Measurements from ENCODE around the gene PLCD1. TPM values are rescaled to one million over a fixed set of nuclear protein-coding genes. Genes with fewer than 3 reads are reported as not detected.
"Not testable (repeated sequence)": the region's sequence is repeated elsewhere in the genome, so short reads cannot be mapped to it uniquely, and the experiment has no call there.

The PLCD1 gene
- total RNA-seq, 1 donor from 2014 or later, result 32.2 TPM

- intact Hi-C loops (cut with DNase I), result no loop called here
Measured at GRCh38 chr3:38059591-38059990, 30.1 kb upstream of the PLCD1 start.

GRCh38 chr3:38059148-38059547 is 29.7 kb upstream of the PLCD1 start:
- intact Hi-C loops (cut with DNase I), result no loop called here
- no peaks in the 10 kb centered on the region for H3K4me1 ChIP-seq
- no peaks in the 10 kb centered on the region for H3K36me3 ChIP-seq
- no peak overlapping the region for H3K27ac ChIP-seq
- no peaks in the 10 kb centered on the region for H3K9me3 ChIP-seq
- ATAC-seq, result no peak
- DNase-seq, result no peak
- H3K27me3 ChIP-seq, result no peaks in the 10 kb centered on the region
- no peak overlapping the region for H3K4me3 ChIP-seq
- no peak for TF ChIP-seq CTCF (IDR thresholded peaks at IDR 0.05)

More at GRCh38 chr3:38059591-38059990, 30.1 kb upstream of the PLCD1 start:
- no peak for TF ChIP-seq CTCF (IDR thresholded peaks at IDR 0.05)
- Histone ChIP-seq H3K27ac (no peak overlapping the region), H3K9me3 (no peaks in the 10 kb centered on the region), H3K4me1 (no peaks in the 10 kb centered on the region), H3K27me3 (no peaks in the 10 kb centered on the region), H3K4me3 (no peak overlapping the region), H3K36me3 (no peaks in the 10 kb centered on the region)
- DNase-seq, result no peak
- no peak for ATAC-seq

- intact Hi-C loops (cut with DNase I), result no loop called here
- H3K4me1 ChIP-seq, result no peaks in the 10 kb centered on the region
- TF ChIP-seq CTCF (IDR thresholded peaks at IDR 0.05), result no peak
- no peaks in the 10 kb centered on the region for H3K9me3 ChIP-seq
- H3K36me3 ChIP-seq, result no peaks in the 10 kb centered on the region
- H3K4me3 ChIP-seq, result no peak overlapping the region
- DNase-seq, result no peak
- H3K27ac ChIP-seq, result no peak overlapping the region
- no peaks in the 10 kb centered on the region for H3K27me3 ChIP-seq
- peak; percentile 86 for ATAC-seq
Measured at GRCh38 chr3:38054499-38055001, 25.1 kb upstream of the PLCD1 start.

- ATAC-seq; H3K27ac ChIP-seq; H3K27me3 ChIP-seq; H3K4me1 ChIP-seq; DNase-seq; H3K36me3 ChIP-seq; H3K4me3 ChIP-seq; H3K9me3 ChIP-seq; intact Hi-C loops (cut with DNase I): not testable (repeated sequence)
Measured at GRCh38 chr3:38053813-38054498, 24.5 kb upstream of the PLCD1 start.

GRCh38 chr3:38053286-38053685 is 23.8 kb upstream of the PLCD1 start:
- intact Hi-C loops (cut with DNase I); H3K4me3 ChIP-seq; H3K36me3 ChIP-seq; H3K9me3 ChIP-seq; DNase-seq; H3K27me3 ChIP-seq; H3K27ac ChIP-seq; H3K4me1 ChIP-seq; ATAC-seq: not testable (repeated sequence)

- intact Hi-C loops (cut with DNase I), result no loop called here
- no peaks in the 10 kb centered on the region for H3K27me3 ChIP-seq
- no peaks in the 10 kb centered on the region for H3K9me3 ChIP-seq
- ATAC-seq (no peak), DNase-seq (no peak)
- no peak for TF ChIP-seq CTCF (IDR thresholded peaks at IDR 0.05)
- no peak overlapping the region for H3K4me3 ChIP-seq
- H3K4me1 ChIP-seq, result no peaks in the 10 kb centered on the region
- H3K36me3 ChIP-seq, result no peaks in the 10 kb centered on the region
- H3K27ac ChIP-seq, result no peak overlapping the region
Measured at GRCh38 chr3:38051131-38051530, 21.7 kb upstream of the PLCD1 start.
